ENCODE data around the gene CTBP1. TPM values are rescaled to one million over a fixed set of nuclear protein-coding genes. Genes with fewer than 3 reads are reported as not detected.

CTBP1 gene
- total and polyA plus RNA-seq, 4 donors = 121 to 204 (median 138) TPM

GRCh38 chr4:1199556-1200331, 49.2 kb downstream of the CTBP1 start:
- Histone ChIP-seq H3K36me3 (ENCODE audit: control insufficient read depth in 4 of 4, insufficient read depth in 4 of 4, low read length in 4 of 4) (no peaks in the 10 kb centered on the region), H3K27me3 (ENCODE audit: control insufficient read depth in 3 of 3, insufficient read depth in 3 of 3, low read length in 2 of 3) (no peaks in the 10 kb centered on the region), H3K9me3 (ENCODE audit: control insufficient read depth in 4 of 4, insufficient read depth in 3 of 4, low read length in 3 of 4) (no peaks in the 10 kb centered on the region), H3K9ac (ENCODE audit: insufficient read depth in 1 of 2, low read length in 2 of 2) (no peak overlapping the region), H3K27ac (ENCODE audit: low read depth in 1 of 2, low read length in 1 of 2) (peak overlapping the region in 1 of 2 donors; percentile 55), H3K4me3 (no peak overlapping the region), H3K4me1 (ENCODE audit: control insufficient read depth in 5 of 5, insufficient read depth in 5 of 5, low read length in 5 of 5) (peaks cover 0 to 45% (median 22%) of the 10 kb centered on the region in 5 donors)
- WGBS, 2 donors = 75 to 84% methylated on average over 27 of the region's 27 CpGs
- no peak for ATAC-seq (ENCODE audit: insufficient read depth, low FRiP score)
- TF ChIP-seq CTCF (IDR thresholded peaks at IDR 0.05; ENCODE audit: control extremely low read depth, extremely low read depth) = no peak
- no peak for DNase-seq

GRCh38 chr4:1198098-1198844, 50.7 kb downstream of the CTBP1 start:
- no peak overlapping the region for H3K4me3 ChIP-seq
- no peak for ATAC-seq (ENCODE audit: insufficient read depth, low FRiP score)
- peaks cover 0 to 54% (median 25%) of the 10 kb centered on the region in 5 donors for H3K4me1 ChIP-seq (ENCODE audit: control insufficient read depth in 5 of 5, insufficient read depth in 5 of 5, low read length in 5 of 5)
- H3K36me3 ChIP-seq (ENCODE audit: control insufficient read depth in 4 of 4, insufficient read depth in 4 of 4, low read length in 4 of 4) = no peaks in the 10 kb centered on the region
- H3K27ac ChIP-seq (ENCODE audit: low read depth in 1 of 2, low read length in 1 of 2) = no peak overlapping the region
- no peak for TF ChIP-seq CTCF (IDR thresholded peaks at IDR 0.05; ENCODE audit: control extremely low read depth, extremely low read depth)
- no peaks in the 10 kb centered on the region for H3K9me3 ChIP-seq (ENCODE audit: control insufficient read depth in 4 of 4, insufficient read depth in 3 of 4, low read length in 3 of 4)
- no peak overlapping the region for H3K9ac ChIP-seq (ENCODE audit: insufficient read depth in 1 of 2, low read length in 2 of 2)
- no peak for DNase-seq
- no peaks in the 10 kb centered on the region for H3K27me3 ChIP-seq (ENCODE audit: control insufficient read depth in 3 of 3, insufficient read depth in 3 of 3, low read length in 2 of 3)
- 91 to 92% methylated on average over 24 of the region's 24 CpGs for WGBS, 2 donors

- WGBS, 2 donors = 87 to 94% methylated on average over 13 of the region's 13 CpGs
- H3K9me3 ChIP-seq (ENCODE audit: control insufficient read depth in 4 of 4, insufficient read depth in 3 of 4, low read length in 3 of 4) = no peaks in the 10 kb centered on the region
- TF ChIP-seq CTCF (IDR thresholded peaks at IDR 0.05; ENCODE audit: control extremely low read depth, extremely low read depth) = no peak
- no peak for DNase-seq
- peaks cover 0 to 54% (median 30%) of the 10 kb centered on the region in 5 donors for H3K4me1 ChIP-seq (ENCODE audit: control insufficient read depth in 5 of 5, insufficient read depth in 5 of 5, low read length in 5 of 5)
- ATAC-seq (ENCODE audit: insufficient read depth, low FRiP score) = no peak
- H3K4me3 ChIP-seq = no peak overlapping the region
- no peaks in the 10 kb centered on the region for H3K36me3 ChIP-seq (ENCODE audit: control insufficient read depth in 4 of 4, insufficient read depth in 4 of 4, low read length in 4 of 4)
- H3K27me3 ChIP-seq (ENCODE audit: control insufficient read depth in 3 of 3, insufficient read depth in 3 of 3, low read length in 2 of 3) = no peaks in the 10 kb centered on the region
- H3K27ac ChIP-seq (ENCODE audit: low read depth in 1 of 2, low read length in 1 of 2) = no peak overlapping the region
- H3K9ac ChIP-seq (ENCODE audit: insufficient read depth in 1 of 2, low read length in 2 of 2) = no peak overlapping the region
Measured at GRCh38 chr4:1196421-1197183, 52.3 kb downstream of the CTBP1 start.
